Liver (tissue), 9 donors: ENCODE measurements around the gene GIMAP4. TPM values are rescaled to one million over a fixed set of nuclear protein-coding genes. Genes with fewer than 3 reads are reported as not detected.

Source experiments
- DNase-seq: peaks from one replicate; pipeline ENCODE4 v3.0.0-alpha.2; 2017; ENCODE audit warnings: low spot score
- H3K27ac ChIP-seq, 2 donors: one replicate each; pipeline ENCODE4 v1.7.0; 2013; ENCODE audit warnings: inconsistent platforms in 2 of 2, low read length in 2 of 2, control low read depth in 1 of 2, low read depth in 1 of 2, mild to moderate bottlenecking in 1 of 2
- H3K27me3 ChIP-seq, 4 donors: one replicate each; pipeline versions ENCODE4 v1.6.1 to v1.7.0; 2013; ENCODE audit warnings: low read length in 3 of 4, inconsistent platforms in 1 of 4, mild to moderate bottlenecking in 1 of 4, moderate library complexity in 1 of 4; ENCODE audit not compliant: control insufficient read depth in 4 of 4, insufficient read depth in 4 of 4
- H3K36me3 ChIP-seq, 4 donors: one replicate each; pipeline versions ENCODE4 v1.6.1 to v1.7.0; 2013; ENCODE audit warnings: low read length in 3 of 4, mild to moderate bottlenecking in 3 of 4, low read depth in 1 of 4, moderate library complexity in 1 of 4; ENCODE audit not compliant: control insufficient read depth in 4 of 4, insufficient read depth in 3 of 4
- H3K4me1 ChIP-seq, 4 donors: one replicate each; pipeline versions ENCODE4 v1.6.1 to v1.7.0; 2013; ENCODE audit warnings: low read length in 3 of 4, mild to moderate bottlenecking in 3 of 4, moderate library complexity in 1 of 4; ENCODE audit not compliant: control insufficient read depth in 4 of 4, insufficient read depth in 4 of 4
- H3K4me3 ChIP-seq, 3 donors: one replicate each; pipeline versions ENCODE4 v1.6.1 to v1.7.0; 2013; ENCODE audit warnings: low read length in 3 of 3, control low read depth in 1 of 3, low read depth in 1 of 3, mild to moderate bottlenecking in 1 of 3
- H3K9ac ChIP-seq, 2 donors: one replicate each; pipeline ENCODE4 v1.7.0; 2013; ENCODE audit warnings: low read length in 2 of 2, mild to moderate bottlenecking in 2 of 2, moderate library complexity in 2 of 2, control low read depth in 1 of 2, low read depth in 1 of 2
- H3K9me3 ChIP-seq, 4 donors: one replicate each; pipeline versions ENCODE4 v1.6.1 to v1.7.0; 2013; ENCODE audit warnings: low read length in 3 of 4; ENCODE audit not compliant: control insufficient read depth in 4 of 4
- ATF3 ChIP-seq: IDR thresholded peaks from 2 replicates; pipeline ENCODE4 v1.6.1; 2016; ENCODE audit warnings: antibody characterized with exemption
- CTCF ChIP-seq: fragments of 150-350 bp; IDR thresholded peaks from 2 replicates; pipeline ENCODE4 v1.5.1; 2017; ENCODE audit warnings: improper control_type of control experiment, low read depth, low read length; ENCODE audit not compliant: missing input control
- EGR1 ChIP-seq, 2 donors: IDR thresholded peaks; 2 replicates each; pipeline ENCODE4 v1.6.1; 2016 to 2018; ENCODE audit warnings: antibody characterized with exemption in 2 of 2, low read depth in 2 of 2
- FOXA1 ChIP-seq: IDR thresholded peaks from 2 replicates; pipeline ENCODE4 v1.6.1; 2016; ENCODE audit warnings: antibody characterized with exemption
- JUND ChIP-seq, 2 donors: IDR thresholded peaks; 2 replicates each; pipeline ENCODE4 v1.6.1; 2016; ENCODE audit warnings: antibody characterized with exemption in 2 of 2
- MAX ChIP-seq: IDR thresholded peaks from 2 replicates; pipeline ENCODE4 v1.6.1; 2016; ENCODE audit warnings: antibody characterized with exemption
- NR2F2 ChIP-seq: IDR thresholded peaks from 2 replicates; pipeline ENCODE4 v1.6.1; 2016; ENCODE audit warnings: antibody characterized with exemption
- RAD21 ChIP-seq, 2 donors: IDR thresholded peaks; 2 replicates each; pipeline ENCODE4 v1.6.1; 2016; ENCODE audit warnings: antibody characterized with exemption in 2 of 2, mild to moderate bottlenecking in 2 of 2
- REST ChIP-seq: IDR thresholded peaks from 2 replicates; pipeline ENCODE4 v1.6.1; 2016; ENCODE audit warnings: antibody characterized with exemption, mild to moderate bottlenecking
- RXRA ChIP-seq, 2 donors: IDR thresholded peaks; 2 replicates each; pipeline ENCODE4 v1.6.1; 2017 to 2018; ENCODE audit warnings: antibody characterized with exemption in 2 of 2, mild to moderate bottlenecking in 1 of 2
- SP1 ChIP-seq: IDR thresholded peaks from 2 replicates; pipeline ENCODE4 v1.6.1; 2018; ENCODE audit warnings: antibody characterized with exemption, mild to moderate bottlenecking
- TAF1 ChIP-seq: conservative IDR thresholded peaks from 2 replicates; pipeline ENCODE4 v1.6.1; 2016; ENCODE audit warnings: antibody characterized with exemption, mild to moderate bottlenecking
- YY1 ChIP-seq: IDR thresholded peaks from 2 replicates; pipeline ENCODE4 v1.6.1; 2016; ENCODE audit warnings: antibody characterized with exemption, mild to moderate bottlenecking
- ZBTB33 ChIP-seq: IDR thresholded peaks from 2 replicates; pipeline ENCODE4 v1.6.1; 2016; ENCODE audit warnings: antibody characterized with exemption
- WGBS: extraction: QIAGEN DNeasy Blood & Tissue Kit; methylation state at CpG from one replicate; pipeline ENCODE4 v1.1.7; 2013; 5-methylcytosine and 5-hydroxymethylcytosine counted together
- polyA plus RNA-seq, 2 donors: library from polyadenylated mRNA; stranded (reverse) in 1 of 2; unstranded in 1 of 2; fragments of 200-250 nt in 1 of 2; fragments of >200 nt in 1 of 2; fragmentation: Nextera tagmentation in 1 of 2; extraction: Ambion mirVana in 1 of 2; gene quantifications; one replicate each; pipeline versions ENCODE4 v1.2.1 to v1.2.3, GENCODE V29; 2013 to 2015
- total RNA-seq, 2 donors: library from RNA; depleted of rRNA; stranded (reverse); fragments of >200 nt; gene quantifications; one replicate each; pipeline ENCODE4 v1.2.3, GENCODE V29; 2014
- donor health status: healthy.
- donor health status: healthy.
- donor health status: healthy.
- donor health status: healthy.
- donor health status: healthy.

GIMAP4 gene
- total and polyA plus RNA-seq, 4 donors: 14.6 to 21.3 (median 15.7) TPM

- TF ChIP-seq ZBTB33 (no peak), RXRA (IDR thresholded peaks at IDR 0.05) (no peak), RAD21 (IDR thresholded peaks at IDR 0.05) (no peak), SP1 (no peak), TAF1 (no peak), CTCF (no peak), YY1 (no peak), FOXA1 (no peak)
These were observed 18.0 kb downstream of the GIMAP4 start (continued) for GRCh38 chr7:150585199-150585598.

- WGBS: 64% methylated on average over 4 of the region's 4 CpGs
- TF ChIP-seq EGR1 (IDR thresholded peaks at IDR 0.05; ENCODE audit: low read depth in 2 of 2): no peak
- peak in 1 of 2 donors; percentile 17 for TF ChIP-seq RXRA (IDR thresholded peaks at IDR 0.05)
- TF ChIP-seq CTCF: no peak
- TF ChIP-seq ATF3: no peak
- TF ChIP-seq FOXA1: no peak
- TF ChIP-seq JUND (IDR thresholded peaks at IDR 0.05): no peak
- no peak for DNase-seq
- no peaks in the 10 kb centered on the region for H3K27me3 ChIP-seq
- H3K36me3 ChIP-seq: no peaks in the 10 kb centered on the region
- peaks cover 0 to 8% (median 3%) of the 10 kb centered on the region in 4 donors for H3K4me1 ChIP-seq
- peak overlapping the region; percentile 55 to 63 for H3K27ac ChIP-seq
- H3K9me3 ChIP-seq: peaks cover 0 to 5% (median under 1%) of the 10 kb centered on the region in 4 donors
- H3K9ac ChIP-seq: no peak overlapping the region
- H3K4me3 ChIP-seq: no peak overlapping the region
These were observed 19.0 kb downstream of the GIMAP4 start for GRCh38 chr7:150586068-150586784.

GRCh38 chr7:150586785-150587152 is 19.6 kb downstream of the GIMAP4 start:
- Histone ChIP-seq H3K27me3 (no peaks in the 10 kb centered on the region), H3K4me3 (no peak overlapping the region), H3K9me3 (no peaks in the 10 kb centered on the region), H3K4me1 (peaks cover 0 to 8% (median 3%) of the 10 kb centered on the region in 4 donors), H3K27ac (peak overlapping the region; percentile 55 to 63), H3K9ac (no peak overlapping the region), H3K36me3 (no peaks in the 10 kb centered on the region)
- DNase-seq: no peak
- TF ChIP-seq RAD21 (IDR thresholded peaks at IDR 0.05) (peak; percentile 33), NR2F2 (peak; percentile 98), JUND (IDR thresholded peaks at IDR 0.05) (peak in 1 of 2 donors; percentile 38), RXRA (IDR thresholded peaks at IDR 0.05) (peak; percentile 34 to 42), EGR1 (IDR thresholded peaks at IDR 0.05; ENCODE audit: low read depth in 2 of 2) (no peak), REST (no peak), MAX (peak; percentile 53)
